A549 (cell line): ENCODE data around the gene PRSS36. TPM values are rescaled to one million over a fixed set of nuclear protein-coding genes. Genes with fewer than 3 reads are reported as not detected.

ENCODE experiments used
- ATOH8 ChIP-seq: fragments of 250-450 bp; sonication (Bioruptor Pico); IDR thresholded peaks from 2 replicates; pipeline ENCODE4 v1.5.0; 2020; ENCODE audit warnings: low read depth, mild to moderate bottlenecking, moderate library complexity
- BCL3 ChIP-seq: fragments of >200 bp; sonication (Bioruptor Twin); formaldehyde crosslinking; IDR thresholded peaks from 3 replicates; pipeline ENCODE4 v1.6.1; 2016
- BHLHE40 ChIP-seq: IDR thresholded peaks from 2 replicates; pipeline ENCODE4 v1.6.1; 2012; ENCODE audit warnings: low read depth, low read length, inconsistent platforms
- CBX2 ChIP-seq: fragments of 200-600 bp; sonication (generic); IDR thresholded peaks from 2 replicates; pipeline ENCODE4 v1.6.1; 2016; ENCODE audit warnings: low read depth, mild to moderate bottlenecking, borderline replicate concordance
- CHD2 ChIP-seq: fragments of 150-350 bp; IDR thresholded peaks from 2 replicates; pipeline ENCODE4 v1.6.1; 2014; ENCODE audit warnings: low read length; ENCODE audit not compliant: partially characterized antibody
- CHD4 ChIP-seq: fragments of 200-600 bp; sonication (generic); IDR thresholded peaks from 2 replicates; pipeline ENCODE4 v1.6.1; 2016; ENCODE audit warnings: antibody characterized with exemption, mild to moderate bottlenecking, borderline replicate concordance
- CTCF ChIP-seq: fragments of >200 bp; sonication (Bioruptor Twin); formaldehyde crosslinking; IDR thresholded peaks from 3 replicates; pipeline ENCODE4 v1.5.1; 2016
- EHF ChIP-seq: fragments of 250-450 bp; sonication (Bioruptor Pico); IDR thresholded peaks from 2 replicates; pipeline ENCODE4 v1.5.0; 2020; ENCODE audit warnings: mild to moderate bottlenecking
- ELK1 ChIP-seq: fragments of 150-350 bp; IDR thresholded peaks from 2 replicates; pipeline ENCODE4 v1.6.1; 2014; ENCODE audit warnings: low read depth, mild to moderate bottlenecking, low read length
- EP300 ChIP-seq, 2 experiments: fragments of >200 bp; sonication (Bioruptor Twin); formaldehyde crosslinking; IDR thresholded peaks; 2 replicates in 1 of 2; 3 replicates in 1 of 2; pipeline ENCODE4 v1.6.1; 2016 to 2017
- ESRRA ChIP-seq: fragments of 150-350 bp; IDR thresholded peaks from 2 replicates; pipeline ENCODE4 v1.6.1; 2014; ENCODE audit warnings: mild to moderate bottlenecking, low read length, borderline replicate concordance
- GATA3 ChIP-seq: IDR thresholded peaks from 2 replicates; pipeline ENCODE4 v1.6.1; 2012; ENCODE audit warnings: borderline replicate concordance
- HES2 ChIP-seq: fragments of >200 bp; sonication (Bioruptor Twin); formaldehyde crosslinking; IDR thresholded peaks from 2 replicates; pipeline ENCODE4 v1.6.1; 2016
- HEYL ChIP-seq: fragments of 250-450 bp; sonication (Bioruptor Pico); IDR thresholded peaks from 2 replicates; pipeline ENCODE4 v1.8.0; 2021; ENCODE audit warnings: mild to moderate bottlenecking, moderate library complexity
- HMGXB4 ChIP-seq: fragments of 250-450 bp; sonication (Bioruptor Pico); IDR thresholded peaks from 2 replicates; pipeline ENCODE4 v1.5.0; 2021; ENCODE audit warnings: mild to moderate bottlenecking, moderate library complexity, borderline replicate concordance
- HOXA7 ChIP-seq: fragments of 250-450 bp; sonication (Bioruptor Pico); IDR thresholded peaks from 2 replicates; pipeline ENCODE4 v1.5.0; 2020; ENCODE audit warnings: mild to moderate bottlenecking, moderate library complexity
- JUN ChIP-seq, 2 experiments: fragments of >200 bp; sonication (Bioruptor Twin); formaldehyde crosslinking; IDR thresholded peaks; 2 replicates in 1 of 2; 3 replicates in 1 of 2; pipeline ENCODE4 v1.6.1; 2016 to 2017
- JUNB ChIP-seq: fragments of >200 bp; sonication (Bioruptor Twin); formaldehyde crosslinking; IDR thresholded peaks from 2 replicates; pipeline ENCODE4 v1.6.1; 2016
- KDM1A ChIP-seq: fragments of 200-600 bp; sonication (generic); IDR thresholded peaks from 2 replicates; pipeline ENCODE4 v1.6.1; 2016; ENCODE audit warnings: low read depth, mild to moderate bottlenecking
- KDM5A ChIP-seq: fragments of 200-600 bp; sonication (generic); IDR thresholded peaks from 2 replicates; pipeline ENCODE4 v1.6.1; 2016; ENCODE audit warnings: antibody characterized with exemption, mild to moderate bottlenecking
- MAFK ChIP-seq: fragments of 450-650 bp; IDR thresholded peaks from 2 replicates; pipeline ENCODE4 v1.6.1; 2014; ENCODE audit not compliant: partially characterized antibody
- MAZ ChIP-seq: fragments of 150-350 bp; IDR thresholded peaks from 2 replicates; pipeline ENCODE4 v1.6.1; 2014; ENCODE audit warnings: antibody characterized with exemption, low read depth, low read length, borderline replicate concordance
- NR3C1 ChIP-seq: fragments of >200 bp; sonication (Bioruptor Twin); formaldehyde crosslinking; IDR thresholded peaks from 3 replicates; pipeline ENCODE4 v1.6.1; 2017
- POLR2A ChIP-seq: IDR thresholded peaks from 2 replicates; pipeline ENCODE4 v1.6.1; 2012; ENCODE audit warnings: mild to moderate bottlenecking, low read length
- RAD21 ChIP-seq, 2 experiments: fragments of >200 bp in 1 of 2; sonication (Bioruptor Twin) in 1 of 2; formaldehyde crosslinking in 1 of 2; IDR thresholded peaks in 1 of 2; conservative IDR thresholded peaks in 1 of 2; 2 replicates in 1 of 2; 3 replicates in 1 of 2; pipeline ENCODE4 v1.6.1; 2012 to 2018; ENCODE audit warnings: inconsistent platforms in 1 of 2
- RARB ChIP-seq: fragments of 250-450 bp; sonication (Bioruptor Pico); IDR thresholded peaks from 2 replicates; pipeline ENCODE4 v1.8.0; 2021; ENCODE audit warnings: mild to moderate bottlenecking, moderate library complexity
- RCOR1 ChIP-seq: fragments of 150-350 bp; IDR thresholded peaks from 2 replicates; pipeline ENCODE4 v1.6.1; 2014; ENCODE audit warnings: antibody characterized with exemption, low read length, low read depth
- RFX5 ChIP-seq: fragments of 450-650 bp; IDR thresholded peaks from 2 replicates; pipeline ENCODE4 v1.7.1; 2014; ENCODE audit warnings: antibody characterized with exemption, mild to moderate bottlenecking, moderate library complexity
- SMC3 ChIP-seq: fragments of >200 bp; sonication (Bioruptor Twin); formaldehyde crosslinking; IDR thresholded peaks from 3 replicates; pipeline ENCODE4 v1.6.1; 2018; ENCODE audit warnings: inconsistent platforms
- SREBF2 ChIP-seq: fragments of 450-650 bp; IDR thresholded peaks from 2 replicates; pipeline ENCODE4 v1.6.1; 2014; ENCODE audit warnings: mild to moderate bottlenecking, moderate library complexity
- TP53 ChIP-seq: fragments of 250-450 bp; sonication (Bioruptor Pico); IDR thresholded peaks from 2 replicates; pipeline ENCODE4 v1.5.0; 2021; ENCODE audit warnings: mild to moderate bottlenecking, moderate library complexity
- ZC3H11A ChIP-seq: fragments of 450-650 bp; IDR thresholded peaks from 2 replicates; pipeline ENCODE4 v1.6.1; 2014; ENCODE audit warnings: antibody characterized with exemption, mild to moderate bottlenecking
- polyA plus RNA-seq, 4 experiments: library from polyadenylated mRNA; depleted of rRNA in 3 of 4; stranded (reverse); fragments of >200 nt; fragmentation: RNase III in 1 of 4; extraction: RNeasy Plus Mini Kit Qiagen cat#74134 plus additional on column Dnase treatment in 1 of 4; gene quantifications; 2 replicates in 3 of 4; 3 replicates in 1 of 4; pipeline ENCODE4 v1.2.3, GENCODE V29; 2011 to 2017

Gene PRSS36
- polyA plus RNA-seq, 2 of the 4 experiments (the other 2 are of a cell fraction): 0.41 to 0.75 TPM

GRCh38 chr16:31094424-31095120, 55.3 kb downstream of the PRSS36 start, which contains the start of gene VKORC1 (continued):
- TF ChIP-seq JUN (IDR thresholded peaks at IDR 0.05) (peak in 1 of 2 experiments; percentile 48; a peak in 2 of 5 replicates), MAZ (no peak), BHLHE40 (0 out of 2 replicates have a peak, but pooled peaks have one; percentile 7), ATOH8 (no peak), NR3C1 (no peak), CTCF (no peak), KDM1A (no peak), KDM5A (no peak), HMGXB4 (CRISPR knock-in tag) (no peak), SREBF2 (no peak), RFX5 (no peak; the same call in 1 of the 2 replicates), CBX2 (no peak), EP300 (IDR thresholded peaks at IDR 0.05) (no peak), SMC3 (no peak), JUNB (no peak), HEYL (CRISPR knock-in tag) (no peak), MAFK (no peak), EHF (no peak), GATA3 (no peak), RARB (CRISPR knock-in tag) (no peak), TP53 (CRISPR knock-in tag) (no peak), CHD4 (no peak), CHD2 (no peak), BCL3 (peak; percentile 40; the same call in 1 of the 3 replicates), HOXA7 (no peak), ELK1 (no peak), RCOR1 (no peak), HES2 (no peak), ZC3H11A (no peak), ESRRA (no peak), POLR2A (peak; percentile 62), RAD21 (conservative IDR thresholded peaks at IDR 0.05 in 1 of 2, IDR thresholded peaks at IDR 0.05 in 1 of 2) (no peak)
